A673 (cell line): ENCODE data around the gene TTLL8.

Experiments
- EZH2 ChIP-seq: fragments of 200-600 bp; sonication (generic); IDR thresholded peaks from 2 replicates; pipeline ENCODE4 v1.6.1; 2017; ENCODE audit warnings: borderline replicate concordance, low read depth, mild to moderate bottlenecking, mixed read lengths, antibody characterized with exemption, low read length; ENCODE audit not compliant: poor library complexity, severe bottlenecking
- TF ChIP-seq, protein P1 (sequence below): fragments of 300-800, 200-600 bp; sonication (generic); conservative IDR thresholded peaks from 2 replicates; pipeline ENCODE4 v1.5.1; 2017; ENCODE audit warnings: low read depth, mild to moderate bottlenecking, antibody characterized with exemption, low read length, moderate library complexity, mixed read lengths

GRCh38 chr22:50060441-50061140, 2.5 kb upstream of the TTLL8 start:
- TF ChIP-seq, protein P1, sequence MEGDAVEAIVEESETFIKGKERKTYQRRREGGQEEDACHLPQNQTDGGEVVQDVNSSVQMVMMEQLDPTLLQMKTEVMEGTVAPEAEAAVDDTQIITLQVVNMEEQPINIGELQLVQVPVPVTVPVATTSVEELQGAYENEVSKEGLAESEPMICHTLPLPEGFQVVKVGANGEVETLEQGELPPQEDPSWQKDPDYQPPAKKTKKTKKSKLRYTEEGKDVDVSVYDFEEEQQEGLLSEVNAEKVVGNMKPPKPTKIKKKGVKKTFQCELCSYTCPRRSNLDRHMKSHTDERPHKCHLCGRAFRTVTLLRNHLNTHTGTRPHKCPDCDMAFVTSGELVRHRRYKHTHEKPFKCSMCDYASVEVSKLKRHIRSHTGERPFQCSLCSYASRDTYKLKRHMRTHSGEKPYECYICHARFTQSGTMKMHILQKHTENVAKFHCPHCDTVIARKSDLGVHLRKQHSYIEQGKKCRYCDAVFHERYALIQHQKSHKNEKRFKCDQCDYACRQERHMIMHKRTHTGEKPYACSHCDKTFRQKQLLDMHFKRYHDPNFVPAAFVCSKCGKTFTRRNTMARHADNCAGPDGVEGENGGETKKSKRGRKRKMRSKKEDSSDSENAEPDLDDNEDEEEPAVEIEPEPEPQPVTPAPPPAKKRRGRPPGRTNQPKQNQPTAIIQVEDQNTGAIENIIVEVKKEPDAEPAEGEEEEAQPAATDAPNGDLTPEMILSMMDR: no peak
- TF ChIP-seq EZH2: no peak
